Aorta (tissue), 5 donors: ENCODE measurements around the gene MED16. TPM values are rescaled to one million over a fixed set of nuclear protein-coding genes. Genes with fewer than 3 reads are reported as not detected.
"Not testable (repeated sequence)": the region's sequence is repeated elsewhere in the genome, so short reads cannot be mapped to it uniquely, and the experiment has no call there.

Experiments
- ATAC-seq: fragments of 200-7000 bp; cut with Tn5 transposase; one replicate; pipeline ENCODE4 v1.9.1; 2022; ENCODE audit warnings: moderate library complexity; ENCODE audit not compliant: low FRiP score
- DNase-seq, 2 donors: peaks; one replicate each; pipeline ENCODE4 v3.0.0-alpha.2; 2020
- H3K27ac ChIP-seq, 2 donors: one replicate each; pipeline ENCODE4 v1.5.1; 2013; ENCODE audit warnings: low read length in 2 of 2, mild to moderate bottlenecking in 2 of 2, moderate library complexity in 2 of 2, control low read depth in 1 of 2, inconsistent platforms in 1 of 2, low read depth in 1 of 2
- H3K27me3 ChIP-seq, 2 donors: one replicate each; pipeline ENCODE4 v1.6.1; 2013; ENCODE audit warnings: control low read depth in 1 of 2, low read length in 1 of 2, mild to moderate bottlenecking in 1 of 2, moderate library complexity in 1 of 2; ENCODE audit not compliant: insufficient read depth in 2 of 2, control insufficient read depth in 1 of 2
- H3K36me3 ChIP-seq, 2 donors: one replicate each; pipeline ENCODE4 v1.6.1; 2013; ENCODE audit warnings: control low read depth in 1 of 2, low read length in 1 of 2, mild to moderate bottlenecking in 1 of 2; ENCODE audit not compliant: insufficient read depth in 2 of 2, control insufficient read depth in 1 of 2
- H3K4me1 ChIP-seq, 2 donors: one replicate each; pipeline ENCODE4 v1.6.1; 2013; ENCODE audit warnings: low read length in 2 of 2, control low read depth in 1 of 2, mild to moderate bottlenecking in 1 of 2, moderate library complexity in 1 of 2; ENCODE audit not compliant: insufficient read depth in 2 of 2, control insufficient read depth in 1 of 2
- H3K4me3 ChIP-seq, 2 donors: one replicate each; pipeline ENCODE4 v1.5.1; 2013; ENCODE audit warnings: low read length in 2 of 2, control low read depth in 1 of 2, mild to moderate bottlenecking in 1 of 2
- H3K9me3 ChIP-seq: one replicate; pipeline ENCODE4 v1.6.1; 2013; ENCODE audit warnings: mild to moderate bottlenecking, low read length; ENCODE audit not compliant: control insufficient read depth
- WGBS, 2 donors: extraction: QIAGEN DNeasy Blood & Tissue Kit; methylation state at CpG; one replicate each; pipeline ENCODE4 v1.1.7; 2013; 5-methylcytosine and 5-hydroxymethylcytosine counted together
- intact Hi-C, 2 donors: fragments of 100-400 bp; cut with DNase I; formaldehyde crosslinking; loops; one replicate each; pipeline versions ENCODE4 v1.14.2 to v1.15.0; 2022
- polyA plus RNA-seq, 2 donors: library from polyadenylated mRNA; stranded (reverse); fragments of 200-250 nt; gene quantifications; one replicate each; pipeline ENCODE4 v1.2.3, GENCODE V29; 2013
- total RNA-seq, 2 donors: library from RNA; stranded (reverse); fragmentation: NEBNext Ultra II Directional; extraction: Animal tissue kit (Norgen Biotek cat#: 25700); gene quantifications; one replicate each; pipeline ENCODE4 v1.2.1, GENCODE V29; 2021
- donor health status: healthy with polysubstance abuse.
- donor health status: Bipolar disorder and iron deficiency.
- donor health status: DM: no; HTN: no; CAD: no.
- donor health status: DM: no; HTN: no; CAD: no.
- donor health status: DM: yes; HTN: yes; CAD: no.

Gene MED16
- total and polyA plus RNA-seq, 4 donors = 22.9 to 165 (median 34.0) TPM

- Histone ChIP-seq H3K9me3 (no peaks in the 10 kb centered on the region), H3K4me1 (no peaks in the 10 kb centered on the region), H3K36me3 (no peaks in the 10 kb centered on the region), H3K27me3 (no peaks in the 10 kb centered on the region), H3K27ac (no peak overlapping the region), H3K4me3 (no peak overlapping the region)
- DNase-seq (peak; percentile 93 to 96), ATAC-seq (peak; percentile 89)
- WGBS, 2 donors = 17 to 18% methylated on average over 27 to 28 of the region's 28 CpGs
- intact Hi-C loops = no loop called here
Measured at GRCh38 chr19:850221-850978, 42.6 kb downstream of the MED16 start.

GRCh38 chr19:849195-849594 lies 43.8 kb downstream of the MED16 start:
- not testable (repeated sequence) for ATAC-seq, H3K4me1 ChIP-seq
- WGBS, 2 donors = 81 to 84% methylated on average over 8 of the region's 8 CpGs

GRCh38 chr19:848386-848921 lies 44.5 kb downstream of the MED16 start:
- DNase-seq = no peak
- no peak overlapping the region for H3K27ac ChIP-seq
- no peaks in the 10 kb centered on the region for H3K27me3 ChIP-seq
- no peak for ATAC-seq
- 42 to 49% methylated on average over 12 of the region's 12 CpGs for WGBS, 2 donors
- H3K36me3 ChIP-seq = no peaks in the 10 kb centered on the region
- intact Hi-C loops = no loop called here
- H3K4me3 ChIP-seq = no peak overlapping the region
- no peaks in the 10 kb centered on the region for H3K4me1 ChIP-seq
- H3K9me3 ChIP-seq = no peaks in the 10 kb centered on the region

More at GRCh38 chr19:849195-849594, 43.8 kb downstream of the MED16 start:
- H3K9me3 ChIP-seq, H3K27ac ChIP-seq, DNase-seq, H3K27me3 ChIP-seq, intact Hi-C loops, H3K4me3 ChIP-seq, H3K36me3 ChIP-seq: not testable (repeated sequence)

- Histone ChIP-seq H3K27me3 (no peaks in the 10 kb centered on the region), H3K9me3 (no peaks in the 10 kb centered on the region), H3K27ac (no peak overlapping the region), H3K4me1 (no peaks in the 10 kb centered on the region), H3K4me3 (no peak overlapping the region), H3K36me3 (no peaks in the 10 kb centered on the region)
- DNase-seq (no peak), ATAC-seq (no peak)
- WGBS, 2 donors = 64 to 70% methylated on average over 36 to 37 of the region's 37 CpGs
- intact Hi-C loops = no loop called here
Measured at GRCh38 chr19:845707-846521, 47.1 kb downstream of the MED16 start.

- Histone ChIP-seq H3K4me1 (no peaks in the 10 kb centered on the region), H3K27ac (no peak overlapping the region), H3K27me3 (no peaks in the 10 kb centered on the region), H3K36me3 (no peaks in the 10 kb centered on the region), H3K4me3 (no peak overlapping the region), H3K9me3 (no peaks in the 10 kb centered on the region)
- 32 to 53% methylated on average over 11 of the region's 11 CpGs for WGBS, 2 donors
- DNase-seq (no peak), ATAC-seq (no peak)
- intact Hi-C loops = no loop called here
Measured at GRCh38 chr19:844546-844971, 48.4 kb downstream of the MED16 start.

GRCh38 chr19:843836-844545 lies 49.0 kb downstream of the MED16 start:
- no peak for DNase-seq
- Histone ChIP-seq H3K4me1 (no peaks in the 10 kb centered on the region), H3K27ac (no peak overlapping the region), H3K9me3 (no peaks in the 10 kb centered on the region), H3K27me3 (no peaks in the 10 kb centered on the region), H3K4me3 (no peak overlapping the region), H3K36me3 (no peaks in the 10 kb centered on the region)
- 4 to 38% methylated on average over 18 to 69 of the region's 70 CpGs for WGBS, 2 donors
- ATAC-seq = no peak
- intact Hi-C loops = no loop called here

- no peaks in the 10 kb centered on the region for H3K9me3 ChIP-seq
- H3K4me1 ChIP-seq = no peaks in the 10 kb centered on the region
- no peak overlapping the region for H3K4me3 ChIP-seq
- ATAC-seq (peak; percentile 37), DNase-seq (no peak)
- no peaks in the 10 kb centered on the region for H3K36me3 ChIP-seq
- H3K27me3 ChIP-seq = no peaks in the 10 kb centered on the region
- 2 to 4% methylated on average over 45 to 46 of the region's 46 CpGs for WGBS, 2 donors
- intact Hi-C loops = no loop called here
- H3K27ac ChIP-seq = no peak overlapping the region
Measured at GRCh38 chr19:843180-843835, 49.7 kb downstream of the MED16 start.

- H3K4me3 ChIP-seq, intact Hi-C loops, H3K4me1 ChIP-seq, ATAC-seq, H3K27me3 ChIP-seq, H3K36me3 ChIP-seq, DNase-seq, H3K9me3 ChIP-seq, H3K27ac ChIP-seq: not testable (repeated sequence)
- 80% methylated on average over 7 of the region's 7 CpGs for WGBS, 2 donors
Measured at GRCh38 chr19:842802-843179, 50.2 kb downstream of the MED16 start.
